Psoas muscle (tissue), 8 donors: ENCODE data around the gene PGS1. TPM values are rescaled to one million over a fixed set of nuclear protein-coding genes. Genes with fewer than 3 reads are reported as not detected.

ENCODE experiments used
- ATAC-seq, 4 donors: fragments of 200-7000 bp; cut with Tn5 transposase; one replicate each; pipeline ENCODE4 v1.9.1; 2020; ENCODE audit warnings: moderate library complexity in 3 of 4, mild to moderate bottlenecking in 2 of 4
- DNase-seq, 2 donors: peaks; one replicate each; pipeline ENCODE4 v3.0.0-alpha.2; 2020
- H3K27ac ChIP-seq: fragments of 200-600 bp; one replicate; pipeline ENCODE4 v1.8.0; 2022
- H3K27me3 ChIP-seq, 3 donors: fragments of 200-600 bp in 1 of 3; one replicate each; pipeline versions ENCODE4 v1.6.1 to v1.8.0; 2013 to 2022; ENCODE audit warnings: low read length in 2 of 3, mild to moderate bottlenecking in 2 of 3, moderate library complexity in 1 of 3; ENCODE audit not compliant: insufficient read depth in 3 of 3
- H3K36me3 ChIP-seq, 2 donors: fragments of 200-600 bp in 1 of 2; one replicate each; pipeline versions ENCODE4 v1.6.1 to v1.8.0; 2013 to 2022; ENCODE audit warnings: low read depth in 1 of 2, mild to moderate bottlenecking in 1 of 2, moderate library complexity in 1 of 2; ENCODE audit not compliant: insufficient read depth in 1 of 2
- H3K4me1 ChIP-seq: fragments of 200-600 bp; one replicate; pipeline ENCODE4 v1.8.0; 2022
- H3K4me3 ChIP-seq: fragments of 200-600 bp; one replicate; pipeline ENCODE4 v1.8.0; 2022; ENCODE audit warnings: mild to moderate bottlenecking
- H3K9me3 ChIP-seq: fragments of 200-600 bp; one replicate; pipeline ENCODE4 v1.8.0; 2022
- WGBS, 3 donors: extraction: QIAGEN DNeasy Blood & Tissue Kit; methylation state at CpG; one replicate each; pipeline versions ENCODE4 v1.1.6 to v1.1.7; 2013; 5-methylcytosine and 5-hydroxymethylcytosine counted together
- intact Hi-C, 2 donors: fragments of 100-400 bp; cut with DNase I; formaldehyde crosslinking; loops; one replicate each; pipeline versions ENCODE4 v1.11.0 to v1.14.2; 2022
- polyA plus RNA-seq, 3 donors: library from polyadenylated mRNA; stranded (reverse); fragments of 200-250 nt; gene quantifications; one replicate each; pipeline ENCODE4 v1.2.3, GENCODE V29; 2013
- total RNA-seq, 4 donors: library from RNA; stranded (reverse); fragmentation: NEBNext Ultra II Directional in 2 of 4; extraction: Animal tissue kit (Norgen Biotek cat#: 25700) in 2 of 4; gene quantifications; one replicate each; pipeline versions ENCODE4 v1.2.1 to v1.2.4, GENCODE V29; 2021 to 2023
- TF ChIP-seq, protein P1 (sequence below): fragments of 200-600 bp; IDR thresholded peaks from one replicate; pipeline ENCODE4 v1.8.0; 2022; ENCODE audit warnings: antibody characterized with exemption
- donor health status: healthy with polysubstance abuse.
- donor health status: DM: no; HTN: no; CAD: no; lungs with moderate emphysema.
- donor health status: Bipolar disorder and iron deficiency.
- donor health status: healthy.
- donor health status: DM: yes; HTN: yes; CAD: no.
- donor health status: DM: no; HTN: no; CAD: no.
- donor health status: DM: no; HTN: no; CAD: no.
- donor health status: DM: yes; HTN: yes; CAD: no.

Gene PGS1
- total and polyA plus RNA-seq, 7 donors = 10.2 to 24.2 (median 16.3) TPM

DNA sequence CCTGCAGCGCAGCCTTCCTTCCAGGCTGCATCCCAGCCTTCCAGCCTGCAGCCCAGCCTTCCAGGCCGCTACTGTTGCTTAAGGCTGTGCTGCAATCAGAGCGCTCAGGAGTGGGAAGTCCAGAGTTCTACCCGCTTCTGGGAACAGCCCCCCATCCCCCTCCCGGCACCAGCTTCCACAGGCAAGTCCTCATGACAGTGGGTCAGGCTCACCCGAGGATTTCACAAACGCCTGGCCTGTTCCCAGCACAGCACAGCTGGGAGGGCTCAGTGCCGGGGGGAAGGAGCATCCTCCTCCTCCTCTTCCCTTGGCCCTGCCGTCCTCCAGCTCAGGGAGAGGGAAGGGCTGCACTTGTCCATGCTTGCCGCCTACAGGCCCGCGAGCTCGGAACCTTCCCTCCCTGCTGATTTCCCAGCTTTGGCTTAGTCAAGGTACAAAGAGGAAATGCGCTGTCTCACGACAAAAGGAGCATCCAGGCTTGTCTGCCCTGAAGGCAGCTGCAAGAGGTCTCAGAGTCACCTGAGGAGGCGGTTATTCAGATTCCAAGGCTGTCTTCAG is 26.9 kb upstream of the PGS1 start:
- Histone ChIP-seq H3K4me1 (peaks cover 60% of the 10 kb centered on the region), H3K27ac (peak overlapping the region; percentile 88), H3K9me3 (no peaks in the 10 kb centered on the region), H3K36me3 (peaks cover 0 to 5% of the 10 kb centered on the region in 2 donors), H3K4me3 (no peak overlapping the region), H3K27me3 (no peaks in the 10 kb centered on the region)
- TF ChIP-seq, protein P1, sequence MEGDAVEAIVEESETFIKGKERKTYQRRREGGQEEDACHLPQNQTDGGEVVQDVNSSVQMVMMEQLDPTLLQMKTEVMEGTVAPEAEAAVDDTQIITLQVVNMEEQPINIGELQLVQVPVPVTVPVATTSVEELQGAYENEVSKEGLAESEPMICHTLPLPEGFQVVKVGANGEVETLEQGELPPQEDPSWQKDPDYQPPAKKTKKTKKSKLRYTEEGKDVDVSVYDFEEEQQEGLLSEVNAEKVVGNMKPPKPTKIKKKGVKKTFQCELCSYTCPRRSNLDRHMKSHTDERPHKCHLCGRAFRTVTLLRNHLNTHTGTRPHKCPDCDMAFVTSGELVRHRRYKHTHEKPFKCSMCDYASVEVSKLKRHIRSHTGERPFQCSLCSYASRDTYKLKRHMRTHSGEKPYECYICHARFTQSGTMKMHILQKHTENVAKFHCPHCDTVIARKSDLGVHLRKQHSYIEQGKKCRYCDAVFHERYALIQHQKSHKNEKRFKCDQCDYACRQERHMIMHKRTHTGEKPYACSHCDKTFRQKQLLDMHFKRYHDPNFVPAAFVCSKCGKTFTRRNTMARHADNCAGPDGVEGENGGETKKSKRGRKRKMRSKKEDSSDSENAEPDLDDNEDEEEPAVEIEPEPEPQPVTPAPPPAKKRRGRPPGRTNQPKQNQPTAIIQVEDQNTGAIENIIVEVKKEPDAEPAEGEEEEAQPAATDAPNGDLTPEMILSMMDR = no peak
- ATAC-seq (peak; percentile 58 to 82 (median 75)), DNase-seq (peak; percentile 98 to 99)
- WGBS, 3 donors = 21 to 26% (median 22%) methylated on average over 15 to 16 of the region's 16 CpGs
- intact Hi-C loops = no loop called here

DNA sequence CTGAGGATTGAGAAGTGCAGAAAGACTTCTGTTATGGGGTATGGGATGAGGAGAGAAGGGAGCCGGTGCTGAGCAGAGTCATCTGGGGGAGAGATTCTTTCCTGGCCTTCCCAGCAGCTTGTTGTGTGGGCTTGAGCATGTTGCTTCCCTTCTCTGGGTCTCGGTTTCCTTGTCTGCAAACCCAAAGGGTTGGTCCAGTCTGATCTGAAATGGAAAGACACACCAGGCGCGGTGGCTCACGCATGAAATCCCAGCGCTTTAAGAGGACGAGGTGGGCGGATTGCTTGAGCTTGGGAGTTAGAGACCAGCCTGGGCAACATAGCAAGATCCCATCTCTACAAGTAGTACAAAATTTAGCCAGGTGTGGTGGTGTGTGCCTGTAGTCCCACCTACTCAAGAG is 24.6 kb upstream of the PGS1 start:
- WGBS, 3 donors = 92 to 98% (median 93%) methylated on average over 8 of the region's 8 CpGs
- peak overlapping the region; percentile 61 for H3K4me3 ChIP-seq

GRCh38 chr17:78355045-78355641 is 23.3 kb upstream of the PGS1 start:
- H3K36me3 ChIP-seq = peaks cover 0 to 31% of the 10 kb centered on the region in 2 donors
- H3K4me1 ChIP-seq = peaks cover 52% of the 10 kb centered on the region
- TF ChIP-seq, protein P1 = no peak
- H3K4me3 ChIP-seq = no peak overlapping the region
- no peaks in the 10 kb centered on the region for H3K27me3 ChIP-seq
- no peak for ATAC-seq
- WGBS, 3 donors = 88 to 89% (median 88%) methylated on average over 9 of the region's 9 CpGs
- DNase-seq = peak in 1 of 2 donors; percentile 19
- H3K9me3 ChIP-seq = no peaks in the 10 kb centered on the region
- intact Hi-C loops = no loop called here
- H3K27ac ChIP-seq = peak overlapping the region; percentile 82

More for the DNA sequence above, 24.6 kb upstream of the PGS1 start:
- ATAC-seq (no peak), DNase-seq (peak in 1 of 2 donors; percentile 29)
- Histone ChIP-seq H3K9me3 (no peaks in the 10 kb centered on the region), H3K4me1 (peaks cover 56% of the 10 kb centered on the region), H3K27me3 (no peaks in the 10 kb centered on the region), H3K27ac (peak overlapping the region; percentile 88), H3K36me3 (peaks cover 0 to 28% of the 10 kb centered on the region in 2 donors)
- intact Hi-C loops = no loop called here
- TF ChIP-seq, protein P1 = no peak

DNA sequence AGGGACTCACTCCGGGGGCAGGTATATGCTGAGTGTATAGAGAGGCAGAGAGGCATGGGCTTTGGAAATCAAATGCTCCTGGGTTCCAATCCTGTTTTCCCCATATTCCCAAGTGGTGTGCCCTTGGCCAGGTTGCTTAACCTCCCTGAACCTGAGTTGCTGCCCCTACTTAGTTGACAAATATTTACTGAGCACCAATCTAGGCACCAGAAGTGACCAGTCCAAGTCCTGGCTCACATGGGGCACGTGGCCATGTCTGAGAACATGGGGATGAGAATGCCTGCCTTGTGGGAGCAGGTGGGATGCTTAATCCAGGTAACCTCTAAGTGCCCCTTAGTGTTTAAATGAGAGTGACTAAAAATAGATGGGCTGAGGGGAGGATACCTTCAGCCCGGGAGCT is 22.7 kb upstream of the PGS1 start:
- Histone ChIP-seq H3K36me3 (peaks cover 0 to 31% of the 10 kb centered on the region in 2 donors), H3K27ac (peak overlapping the region; percentile 82), H3K9me3 (no peaks in the 10 kb centered on the region), H3K4me3 (peak overlapping the region; percentile 96), H3K27me3 (no peaks in the 10 kb centered on the region), H3K4me1 (peaks cover 52% of the 10 kb centered on the region)
- DNase-seq (peak in 1 of 2 donors; percentile 38), ATAC-seq (no peak)
- TF ChIP-seq, protein P1 = no peak
- intact Hi-C loops = no loop called here
- WGBS, 3 donors = 50 to 53% (median 53%) methylated on average over 3 of the region's 3 CpGs
